CD4-positive, alpha-beta memory T cell (primary cell): ENCODE data around the gene RBKS. TPM values are rescaled to one million over a fixed set of nuclear protein-coding genes. Genes with fewer than 3 reads are reported as not detected.

ENCODE experiments used
- CTCF ChIA-PET: fragments of 350-600 bp; sonication (Branson Sonifier 250); formaldehyde crosslinking; loops from one replicate; lab custom pipeline; 2021; ENCODE audit warnings: inconsistent platforms; ENCODE audit not compliant: partially characterized antibody; lab: Charles Lee
- POLR2A ChIA-PET: fragments of 350-600 bp; sonication (Branson Sonifier 250); formaldehyde crosslinking; loops from one replicate; lab custom pipeline; 2021; ENCODE audit not compliant: partially characterized antibody; lab: Charles Lee
- DNase-seq, 5 donors: peaks; one replicate each; pipeline versions ENCODE4 v3.0.0 to v3.0.0-alpha.2; 2020 to 2022; ENCODE audit warnings: mixed read lengths in 1 of 5
- H3K27ac ChIP-seq: one replicate; pipeline ENCODE4 v1.7.0; 2013; ENCODE audit warnings: low read depth, low read length
- H3K27me3 ChIP-seq: 2 replicates; pipeline ENCODE4 v1.7.0; 2013; ENCODE audit warnings: mild to moderate bottlenecking, low read length, moderate library complexity; ENCODE audit not compliant: insufficient read depth
- H3K36me3 ChIP-seq: 2 replicates; pipeline ENCODE4 v1.7.0; 2013; ENCODE audit warnings: mild to moderate bottlenecking, low read length, moderate library complexity; ENCODE audit not compliant: insufficient read depth
- H3K4me1 ChIP-seq: 2 replicates; pipeline ENCODE4 v1.7.0; 2013; ENCODE audit warnings: mild to moderate bottlenecking, low read length, moderate library complexity; ENCODE audit not compliant: insufficient read depth
- H3K4me3 ChIP-seq, 2 donors: one replicate each; pipeline ENCODE4 v1.7.0; 2013; ENCODE audit warnings: low read length in 2 of 2, mild to moderate bottlenecking in 1 of 2
- H3K9me3 ChIP-seq, 2 donors: one replicate each; pipeline ENCODE4 v1.7.0; 2013; ENCODE audit warnings: low read length in 2 of 2, control low read depth in 1 of 2; ENCODE audit not compliant: control insufficient read depth in 1 of 2
- H3K27ac Mint-ChIP-seq, 7 donors: one replicate each; pipeline ENCODE4 v1.8.0; 2020 to 2021; ENCODE audit warnings: mixed read lengths in 7 of 7, mild to moderate bottlenecking in 6 of 7, inconsistent platforms in 3 of 7, moderate library complexity in 3 of 7
- H3K27me3 Mint-ChIP-seq, 2 donors: one replicate each; pipeline ENCODE4 v1.8.0; 2020 to 2021; ENCODE audit warnings: mixed read lengths in 2 of 2
- H3K36me3 Mint-ChIP-seq, 2 donors: one replicate each; pipeline ENCODE4 v1.8.0; 2020 to 2021; ENCODE audit warnings: mixed read lengths in 2 of 2, inconsistent platforms in 1 of 2, mild to moderate bottlenecking in 1 of 2
- H3K4me1 Mint-ChIP-seq, 4 donors: one replicate each; pipeline ENCODE4 v1.8.0; 2020 to 2021; ENCODE audit warnings: mixed read lengths in 4 of 4, mild to moderate bottlenecking in 1 of 4
- H3K4me3 Mint-ChIP-seq, 8 donors: one replicate each; pipeline ENCODE4 v1.8.0; 2020 to 2021; ENCODE audit warnings: mixed read lengths in 8 of 8, mild to moderate bottlenecking in 7 of 8, moderate library complexity in 6 of 8, inconsistent platforms in 3 of 8
- H3K9me3 Mint-ChIP-seq, 8 donors: one replicate each; pipeline ENCODE4 v1.8.0; 2020 to 2021; ENCODE audit warnings: mixed read lengths in 8 of 8, mild to moderate bottlenecking in 5 of 8, inconsistent platforms in 3 of 8, moderate library complexity in 1 of 8
- intact Hi-C: fragments of 100-400 bp; cut with micrococcal nuclease; formaldehyde crosslinking; loops from one replicate; pipeline ENCODE4 v1.15.1; 2023
- polyA plus RNA-seq, 2 donors: library from polyadenylated mRNA; unstranded; fragments of 300-500 nt; fragmentation: Illumina TruSeq; gene quantifications; one replicate each; pipeline ENCODE4 v1.2.3, GENCODE V29; 2021
- total RNA-seq, 2 experiments: library from RNA; stranded (reverse); gene quantifications; one replicate each; pipeline ENCODE4 v1.2.3, GENCODE V29; 2021

Gene RBKS
- 1 to 10 TPM; 1.2 to 1.7 TPM for total RNA-seq
- polyA plus RNA-seq = 1 to 10 TPM; 2.5 to 5.9 TPM

DNA sequence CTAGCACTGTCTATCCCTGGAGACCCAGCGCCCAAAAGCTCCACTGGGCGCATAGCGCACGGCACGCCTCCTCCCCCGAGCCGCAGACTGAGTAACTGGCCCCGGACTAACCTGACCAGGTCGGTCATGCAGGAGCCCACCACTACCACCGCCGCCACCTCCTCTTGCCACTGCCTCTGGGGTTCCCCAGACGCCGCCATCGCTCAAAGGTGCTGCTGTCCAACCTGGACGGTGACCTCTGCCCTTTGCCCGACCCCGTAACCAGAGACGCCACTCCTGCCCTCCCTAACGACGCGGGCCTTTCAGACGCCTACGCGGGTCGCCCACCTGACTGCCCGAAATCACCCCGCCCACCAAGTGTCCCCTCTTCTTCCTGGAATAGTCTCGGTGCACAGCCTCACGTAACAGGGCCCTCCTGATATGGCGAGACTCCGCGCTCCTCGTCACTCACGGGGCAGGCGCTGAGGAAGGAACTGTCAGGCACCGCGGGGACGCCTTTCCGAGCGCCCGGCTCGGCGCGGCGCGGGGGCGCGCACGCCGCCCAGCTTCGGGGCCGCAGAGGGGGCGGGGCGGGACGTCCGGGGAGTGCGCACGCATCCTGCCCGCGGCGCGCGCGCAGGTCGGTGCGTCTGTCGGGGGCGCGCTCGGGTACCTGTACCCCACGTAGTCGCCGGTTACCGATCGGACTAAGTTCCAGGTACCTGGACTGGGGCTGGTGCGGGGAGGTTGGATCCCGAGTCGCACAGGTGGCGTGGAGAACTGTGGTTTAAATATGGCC is at the start of gene RBKS, which contains the start of gene BABAM2:
Gene RBKS (minus strand): TSS at position 242 of the 778 bp plus-strand sequence. CDS start 42 bp downstream, at position 200.
Gene BABAM2 (plus strand): TSS at position 584 of the 778 bp plus-strand sequence. CDS start 3,828 bp downstream, outside the sequence.
- peak; percentile 93 to 95 (median 93) for DNase-seq
- peak within 1 kb of the TSS; percentile 100 for H3K27ac Mint-ChIP-seq
- H3K4me3 ChIP-seq = peak within 1 kb of the TSS; percentile 92 to 99
- H3K4me1 ChIP-seq = peaks cover 45% of the 10 kb centered on the region
- H3K27me3 ChIP-seq = no peaks in the 10 kb centered on the region
- no peaks in the 10 kb centered on the region for H3K36me3 ChIP-seq
- peak within 1 kb of the TSS; percentile 98 for H3K27ac ChIP-seq
- peaks cover 0 to 9% (median 0%) of the 10 kb centered on the region in 8 donors for H3K9me3 Mint-ChIP-seq
- intact Hi-C loops = loop anchor here (1.0 to 10.0 kb wide), 8 partner anchors 30 to 1543 kb away; partner anchors contain the start of genes ADGRF3, FOSL2, MRPL33 and PPP1CB
- H3K36me3 Mint-ChIP-seq = peaks cover 7 to 38% of the 10 kb centered on the region in 2 donors
- peaks cover 24 to 57% (median 47%) of the 10 kb centered on the region in 4 donors for H3K4me1 Mint-ChIP-seq
- peaks cover 1 to 5% of the 10 kb centered on the region in 2 donors for H3K27me3 Mint-ChIP-seq
- H3K9me3 ChIP-seq = no peaks in the 10 kb centered on the region
- ChIA-PET CTCF (interaction anchor here (0.9 kb wide), 1 partner anchor 207 kb away, joined by 3 read pairs; no protein-coding TSS in a partner anchor), POLR2A (interaction anchor here (0.8 to 2.6 kb wide), 11 partner anchors 27 to 512 kb away, joined by 3 to 23 read pairs (median 4); partner anchors contain the start of gene FOSL2)
- H3K4me3 Mint-ChIP-seq = peak within 1 kb of the TSS; percentile 93 to 100 (median 98)

DNA sequence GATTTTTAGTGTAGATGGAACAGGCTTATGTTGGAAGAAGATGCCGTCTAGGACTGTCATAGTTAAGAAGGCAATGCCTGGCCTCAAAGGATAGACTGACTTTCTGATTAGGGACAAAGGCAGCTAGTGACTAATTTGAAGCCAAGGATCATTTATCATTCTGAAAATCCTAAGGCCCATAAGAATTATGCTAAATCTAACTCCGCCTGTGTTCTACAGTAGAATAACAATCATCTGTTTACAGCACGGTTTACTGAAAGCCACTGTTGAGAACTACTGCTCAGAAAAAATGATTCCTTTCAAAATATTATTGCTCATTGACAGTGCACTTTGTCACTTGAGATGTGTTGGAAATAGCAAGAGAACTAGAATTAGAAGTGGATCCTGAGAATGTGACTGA is 44.8 kb upstream of the RBKS start:
- Mint-ChIP-seq H3K4me1 (peaks cover 10 to 21% (median 18%) of the 10 kb centered on the region in 4 donors), H3K36me3 (peaks cover 37 to 39% of the 10 kb centered on the region in 2 donors), H3K9me3 (no peaks in the 10 kb centered on the region), H3K27ac (peak overlapping the region in 3 of 7 donors; percentile 4 to 53 (median 45)), H3K4me3 (no peak overlapping the region), H3K27me3 (no peaks in the 10 kb centered on the region)
- Histone ChIP-seq H3K36me3 (no peaks in the 10 kb centered on the region), H3K27me3 (no peaks in the 10 kb centered on the region), H3K4me3 (no peak overlapping the region), H3K27ac (no peak overlapping the region), H3K4me1 (no peaks in the 10 kb centered on the region), H3K9me3 (no peaks in the 10 kb centered on the region)
- DNase-seq = no peak
- ChIA-PET POLR2A (no interaction called here), CTCF (no interaction called here)
- intact Hi-C loops = no loop called here

DNA sequence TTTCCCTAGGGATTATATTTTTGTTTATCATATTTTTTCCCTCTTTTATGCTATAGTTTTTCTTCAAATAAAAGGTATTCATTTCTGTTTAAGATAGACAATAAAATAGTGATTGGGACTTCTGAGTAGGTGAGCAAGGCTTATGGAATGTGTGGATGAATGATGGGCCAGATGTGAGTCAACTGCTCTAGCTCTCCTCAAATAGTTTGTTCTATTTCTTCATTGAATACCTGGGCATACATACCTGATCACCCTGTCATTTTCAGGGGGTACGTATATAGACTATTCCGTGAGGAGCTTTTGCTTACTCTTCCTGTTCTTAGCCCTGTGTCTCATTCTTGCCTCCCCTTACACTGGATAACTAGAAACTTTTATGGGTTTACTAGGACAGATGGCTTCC is 42.2 kb upstream of the RBKS start:
- peaks cover 40% of the 10 kb centered on the region in 2 donors for H3K36me3 Mint-ChIP-seq
- no peaks in the 10 kb centered on the region for H3K9me3 Mint-ChIP-seq
- H3K4me1 Mint-ChIP-seq = peaks cover 5 to 14% (median 12%) of the 10 kb centered on the region in 4 donors
- no peak overlapping the region for H3K4me3 ChIP-seq
- H3K36me3 ChIP-seq = no peaks in the 10 kb centered on the region
- intact Hi-C loops = no loop called here
- no peak for DNase-seq
- H3K27me3 Mint-ChIP-seq = no peaks in the 10 kb centered on the region
- H3K4me3 Mint-ChIP-seq = no peak overlapping the region
- no peak overlapping the region for H3K27ac Mint-ChIP-seq
- H3K27me3 ChIP-seq = no peaks in the 10 kb centered on the region
- H3K9me3 ChIP-seq = no peaks in the 10 kb centered on the region
- H3K4me1 ChIP-seq = no peaks in the 10 kb centered on the region
- ChIA-PET POLR2A (no interaction called here), CTCF (interaction anchor here (0.7 kb wide), 1 partner anchor 9 kb away, joined by 3 read pairs; no protein-coding TSS in a partner anchor)
- H3K27ac ChIP-seq = no peak overlapping the region

DNA sequence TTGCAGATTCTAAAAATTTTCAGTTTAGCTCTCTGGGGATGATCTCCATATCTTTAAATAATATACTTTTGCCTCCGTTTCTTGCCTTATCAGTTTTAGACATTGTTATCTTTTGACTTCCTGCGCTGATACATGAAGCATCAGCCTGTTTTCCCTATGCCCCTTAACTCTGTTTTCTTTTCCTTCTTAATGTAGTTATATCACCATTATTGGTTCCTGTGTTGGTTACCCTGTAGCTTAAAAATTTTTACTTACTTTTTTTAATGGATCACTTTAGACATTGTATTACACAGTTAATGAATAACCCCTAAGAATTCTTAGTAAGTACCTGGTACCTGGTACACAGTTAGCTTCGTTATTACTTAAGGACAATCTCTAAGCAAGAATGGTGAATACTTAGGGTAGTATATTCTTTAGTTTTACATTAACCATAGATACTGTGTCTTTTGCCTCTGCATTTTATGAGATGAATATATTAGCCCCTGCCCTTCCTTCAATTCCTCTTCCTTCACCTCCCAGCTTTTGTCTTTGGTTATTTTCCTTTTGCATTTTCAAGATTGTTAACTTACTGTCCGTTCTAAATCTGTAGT is 41.3 kb upstream of the RBKS start:
- CTCF ChIA-PET = no interaction called here
- intact Hi-C loops = no loop called here

DNA sequence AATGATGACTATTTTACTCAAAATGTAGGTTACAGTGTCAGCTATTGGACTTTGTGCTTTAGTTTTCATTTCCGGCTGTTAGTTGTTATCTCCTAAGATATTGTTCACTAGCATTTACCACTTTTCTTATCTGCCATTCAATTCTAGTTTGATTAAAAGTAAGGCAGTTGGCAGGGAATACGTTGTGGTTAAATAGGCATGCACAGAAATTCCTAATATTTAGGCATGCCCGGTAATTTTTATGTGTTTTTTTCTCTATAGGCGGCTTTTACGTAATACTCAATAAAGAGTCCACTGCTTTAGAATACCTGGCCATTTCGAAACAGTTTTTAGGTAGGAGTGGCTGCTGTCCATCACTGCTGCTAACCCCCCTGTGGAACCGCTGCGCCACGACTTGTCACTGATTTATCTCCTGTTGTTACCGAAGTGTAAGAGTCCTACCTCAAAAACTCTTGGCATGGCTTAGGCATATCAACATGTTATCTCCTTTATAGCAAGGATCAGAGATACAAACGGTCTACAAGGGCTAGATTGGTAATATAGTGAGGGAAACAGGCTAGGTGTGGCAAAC is 39.8 kb upstream of the RBKS start:
- Mint-ChIP-seq H3K36me3 (peaks cover 40 to 51% of the 10 kb centered on the region in 2 donors), H3K4me1 (peaks cover 5 to 16% (median 12%) of the 10 kb centered on the region in 4 donors), H3K4me3 (no peak overlapping the region), H3K27me3 (no peaks in the 10 kb centered on the region), H3K27ac (no peak overlapping the region), H3K9me3 (no peaks in the 10 kb centered on the region)
- Histone ChIP-seq H3K4me3 (no peak overlapping the region), H3K27me3 (no peaks in the 10 kb centered on the region), H3K27ac (no peak overlapping the region), H3K9me3 (no peaks in the 10 kb centered on the region), H3K36me3 (no peaks in the 10 kb centered on the region), H3K4me1 (no peaks in the 10 kb centered on the region)
- intact Hi-C loops = no loop called here
- ChIA-PET POLR2A (no interaction called here), CTCF (no interaction called here)
- DNase-seq = no peak

More for the DNA sequence above, 41.3 kb upstream of the RBKS start:
- Mint-ChIP-seq H3K27me3 (no peaks in the 10 kb centered on the region), H3K4me3 (no peak overlapping the region), H3K9me3 (no peaks in the 10 kb centered on the region), H3K36me3 (peaks cover 37 to 42% of the 10 kb centered on the region in 2 donors), H3K27ac (peak overlapping the region in 4 of 7 donors; percentile 1 to 83 (median 14)), H3K4me1 (peaks cover 4 to 10% (median 8%) of the 10 kb centered on the region in 4 donors)
- Histone ChIP-seq H3K36me3 (no peaks in the 10 kb centered on the region), H3K4me1 (no peaks in the 10 kb centered on the region), H3K27me3 (no peaks in the 10 kb centered on the region), H3K4me3 (no peak overlapping the region), H3K27ac (no peak overlapping the region), H3K9me3 (no peaks in the 10 kb centered on the region)
- POLR2A ChIA-PET = no interaction called here
- no peak for DNase-seq

DNA sequence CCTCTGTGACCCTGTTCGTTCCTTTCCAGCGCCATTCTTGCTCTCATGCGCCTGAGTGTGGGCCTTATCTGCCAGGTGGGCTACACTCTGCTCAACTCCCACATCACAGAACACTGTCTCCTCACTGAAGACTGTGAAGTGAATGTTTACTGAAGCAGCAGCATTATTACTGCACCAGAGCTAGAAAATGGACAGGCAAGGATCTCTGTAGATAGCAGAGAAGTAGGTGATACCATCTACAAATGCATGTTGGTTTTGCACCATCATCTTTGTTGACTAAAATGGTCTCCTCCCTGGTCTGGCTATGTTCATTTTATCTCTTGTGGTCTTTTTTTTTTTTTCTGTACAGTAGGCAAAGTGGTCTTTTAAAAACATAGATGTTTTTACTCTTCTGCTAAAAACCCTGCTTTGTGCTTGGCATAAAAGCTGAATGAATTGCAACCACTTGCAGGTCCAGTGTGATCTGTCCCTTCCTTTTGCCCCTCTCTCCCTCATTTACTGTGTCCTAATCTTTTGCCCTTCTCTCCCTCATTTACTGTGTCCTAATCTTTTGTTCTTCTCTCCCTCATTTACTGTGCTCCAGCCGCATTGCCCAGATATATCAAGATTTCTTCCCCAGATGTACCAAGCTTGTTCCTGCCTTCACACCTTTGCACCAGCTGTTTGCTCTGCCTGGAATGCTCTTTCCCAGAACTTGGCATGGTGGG is 35.7 kb upstream of the RBKS start:
- POLR2A ChIA-PET = no interaction called here
- CTCF ChIA-PET = no interaction called here
- H3K27ac Mint-ChIP-seq = peak overlapping the region in 5 of 7 donors; percentile 44 to 91 (median 64)

More for the DNA sequence above, 35.7 kb upstream of the RBKS start:
- intact Hi-C loops = no loop called here
- no peak overlapping the region for H3K4me3 Mint-ChIP-seq
- Histone ChIP-seq H3K4me3 (no peak overlapping the region), H3K4me1 (peaks cover 5% of the 10 kb centered on the region), H3K9me3 (no peaks in the 10 kb centered on the region), H3K36me3 (no peaks in the 10 kb centered on the region), H3K27ac (no peak overlapping the region), H3K27me3 (no peaks in the 10 kb centered on the region)
- H3K27me3 Mint-ChIP-seq = no peaks in the 10 kb centered on the region
- no peaks in the 10 kb centered on the region for H3K9me3 Mint-ChIP-seq
- peaks cover 6 to 10% (median 7%) of the 10 kb centered on the region in 4 donors for H3K4me1 Mint-ChIP-seq
- DNase-seq = no peak
- H3K36me3 Mint-ChIP-seq = peaks cover 19 to 36% of the 10 kb centered on the region in 2 donors
